ENCODE results near the gene PARD6A.

The PARD6A gene

GRCh38 chr16:67666559-67667452 lies 6.0 kb downstream of the PARD6A start, which contains the start of the genes C16orf86 and ENKD1 (continued):
- peak; percentile 60; the same call in 1 of the 2 replicates for TF ChIP-seq HIC1 (tag by site-specific recombination; IDR thresholded peaks at IDR 0.05)

- no peaks in the 10 kb centered on the region for H3K4me1 ChIP-seq (ENCODE audit: control insufficient read depth, insufficient read depth, low read length)
- TF ChIP-seq ZNF707 (tag by site-specific recombination; IDR thresholded peaks at IDR 0.05) (no peak), ZNF701 (tag by site-specific recombination; IDR thresholded peaks at IDR 0.05) (no peak), ZNF558 (tag by site-specific recombination; IDR thresholded peaks at IDR 0.05) (no peak), ZNF362 (tag by site-specific recombination; IDR thresholded peaks at IDR 0.05) (no peak), ZFHX2 (tag by site-specific recombination; conservative IDR thresholded peaks at IDR 0.05) (no peak), REPIN1 (tag by site-specific recombination; IDR thresholded peaks at IDR 0.05; ENCODE audit: low read depth) (no peak), ZNF791 (tag by site-specific recombination; IDR thresholded peaks at IDR 0.05) (no peak), ZNF23 (tag by site-specific recombination; IDR thresholded peaks at IDR 0.05; ENCODE audit: borderline replicate concordance) (no peak), ZNF645 (tag by site-specific recombination; IDR thresholded peaks at IDR 0.05) (no peak), ZNF830 (tag by site-specific recombination; IDR thresholded peaks at IDR 0.05; ENCODE audit: low read depth) (no peak), ZEB2 (tag by site-specific recombination; IDR thresholded peaks at IDR 0.05) (no peak), ZNF629 (tag by site-specific recombination; IDR thresholded peaks at IDR 0.05) (no peak), SP2 (tag by site-specific recombination; IDR thresholded peaks at IDR 0.05) (no peak), ZNF621 (tag by site-specific recombination; IDR thresholded peaks at IDR 0.05) (no peak), ZNF580 (tag by site-specific recombination; IDR thresholded peaks at IDR 0.05) (no peak), ZNF366 (tag by site-specific recombination; conservative IDR thresholded peaks at IDR 0.05) (no peak), ZNF133 (tag by site-specific recombination; IDR thresholded peaks at IDR 0.05) (no peak), ZXDB (tag by site-specific recombination; IDR thresholded peaks at IDR 0.05) (no peak)
- H3K27ac ChIP-seq (ENCODE audit: extremely low read depth, low read depth, low read length), result 0 out of 2 replicates have a peak overlapping the region, but pooled peaks have one; percentile 18
- H3K36me3 ChIP-seq (ENCODE audit: control insufficient read depth in 2 of 2, insufficient read depth in 1 of 2, low read length in 2 of 2), result peaks cover 0 to 30% of the 10 kb centered on the region in 2 experiments; a peak in 1 of 3 replicates
- POLR2A ChIA-PET, result no interaction called here
- CTCF ChIA-PET, result interaction anchor here (0.6 to 3.0 kb wide), 8 partner anchors 84 to 274 kb away, joined by 3 to 19 read pairs (median 4); partner anchors contain the start of gene CTCF
- H3K9me3 ChIP-seq (ENCODE audit: control insufficient read depth, insufficient read depth, low read depth, low read length), result no peaks in the 10 kb centered on the region
- H3K4me3 ChIP-seq (ENCODE audit: low read depth, low read length), result no peak overlapping the region
Observed at GRCh38 chr16:67667453-67667816, 6.7 kb downstream of the PARD6A start.
